Upper lobe of left lung (tissue), 6 donors: ENCODE data around the gene MAD1L1. TPM values are rescaled to one million over a fixed set of nuclear protein-coding genes. Genes with fewer than 3 reads are reported as not detected.
A peak's percentile ranks its signal among the peaks of the same experiment; 100 is the strongest.

ENCODE experiments used
- ATAC-seq, 2 donors: fragments of 200-7000 bp; cut with Tn5 transposase; one replicate each; pipeline ENCODE4 v1.9.1; 2022; ENCODE audit warnings: mild to moderate bottlenecking in 2 of 2, moderate library complexity in 2 of 2; ENCODE audit not compliant: low FRiP score in 2 of 2
- DNase-seq, 2 donors: peaks; one replicate each; pipeline ENCODE4 v3.0.0-alpha.2; 2019 to 2020
- H3K27ac ChIP-seq, 4 donors: fragments of 200-600 bp; sonication (generic); one replicate each; pipeline ENCODE4 v1.5.1; 2016 to 2019
- H3K27me3 ChIP-seq, 4 donors: fragments of 200-600 bp; sonication (generic); one replicate each; pipeline ENCODE4 v1.5.1; 2017 to 2019
- H3K36me3 ChIP-seq, 4 donors: fragments of 200-600 bp; sonication (generic); one replicate each; pipeline ENCODE4 v1.5.1; 2016 to 2019
- H3K4me1 ChIP-seq, 4 donors: fragments of 200-600 bp; sonication (generic); one replicate each; pipeline ENCODE4 v1.5.1; 2018 to 2019
- H3K4me3 ChIP-seq, 4 donors: fragments of 200-600 bp; sonication (generic); one replicate each; pipeline ENCODE4 v1.5.1; 2017 to 2019; ENCODE audit warnings: mild to moderate bottlenecking in 2 of 4, moderate library complexity in 1 of 4
- H3K9me3 ChIP-seq, 4 donors: fragments of 200-600 bp; sonication (generic); one replicate each; pipeline ENCODE4 v1.5.1; 2018 to 2019
- EP300 ChIP-seq, 4 donors: sonication (generic); formaldehyde crosslinking; IDR thresholded peaks; one replicate each; pipeline ENCODE4 v1.5.1; 2017; ENCODE audit warnings: antibody characterized with exemption in 4 of 4, control low read depth in 2 of 4
- POLR2A ChIP-seq, 4 donors: fragments of 450-650 bp; IDR thresholded peaks; one replicate each; pipeline ENCODE4 v1.5.1; 2016 to 2017; ENCODE audit warnings: antibody characterized with exemption in 4 of 4, mild to moderate bottlenecking in 2 of 4
- POLR2AphosphoS5 ChIP-seq, 2 donors: sonication (generic); formaldehyde crosslinking; IDR thresholded peaks; one replicate each; pipeline ENCODE4 v1.5.1; 2017; ENCODE audit warnings: antibody characterized with exemption in 2 of 2
- WGBS, 2 donors: methylation state at CpG; one replicate each; pipeline ENCODE4 v1.1.5; 2017 to 2018; 5-methylcytosine and 5-hydroxymethylcytosine counted together
- total RNA-seq, 6 donors: library from RNA; depleted of rRNA in 4 of 6; stranded (reverse); fragments of >200 nt in 4 of 6; gene quantifications; one replicate each; pipeline versions ENCODE4 v1.1.0 to v1.2.1, GENCODE V29; 2016 to 2021
- TF ChIP-seq, protein P1 (sequence below), 6 experiments: fragments of 450-650 bp in 4 of 6; fragments of 200-600 bp in 2 of 6; sonication (generic) in 2 of 6; IDR thresholded peaks; one replicate each; pipeline ENCODE4 v1.5.1; 2016 to 2019; ENCODE audit warnings: antibody characterized with exemption in 6 of 6
- donor health status: DM: no; HTN: no; CAD: no; lungs with moderate emphysema.
- donor health status: DM: no; HTN: yes; CAD: no; lungs with severe emphysema.

The MAD1L1 gene
- total RNA-seq, 6 donors from 2014 or later = 40.6 to 364 (median 65.6) TPM

DNA sequence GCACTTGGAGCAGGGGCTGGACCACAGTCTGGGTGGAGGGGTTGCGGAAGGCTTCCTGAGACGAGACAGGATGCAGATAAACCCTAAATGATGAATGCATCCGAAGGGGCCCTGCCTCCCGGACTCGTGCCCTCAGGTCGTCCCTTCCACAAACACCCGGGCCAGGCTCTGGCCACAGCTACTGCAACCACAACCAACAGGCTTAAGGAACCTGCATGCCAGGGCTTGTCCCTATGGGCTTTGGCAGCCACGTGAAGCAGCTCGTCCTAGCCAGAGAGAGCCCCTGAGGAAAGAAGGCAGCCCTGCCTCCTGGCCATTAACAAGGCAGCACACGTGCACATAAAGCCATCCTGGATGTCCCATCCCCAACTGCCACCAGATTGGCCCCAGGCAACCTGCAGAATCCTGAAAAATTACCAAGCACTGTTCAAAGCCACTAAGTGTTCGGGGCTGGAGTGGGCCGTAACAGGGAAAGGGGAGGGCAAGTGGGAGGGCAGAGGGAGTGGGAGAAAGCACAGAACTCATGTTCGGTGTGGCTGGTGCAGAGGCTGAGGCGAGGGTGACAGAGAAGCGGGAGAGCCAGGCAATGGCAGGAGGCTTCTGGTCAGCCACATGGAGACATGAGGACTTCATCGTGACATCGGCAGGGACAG, 62.7 kb downstream of the MAD1L1 start:
- DNase-seq = no peak
- no peak overlapping the region for H3K4me3 ChIP-seq
- TF ChIP-seq EP300 (IDR thresholded peaks at IDR 0.05) = no peak
- no peak for TF ChIP-seq POLR2A (IDR thresholded peaks at IDR 0.05)
- TF ChIP-seq POLR2AphosphoS5 (IDR thresholded peaks at IDR 0.05) = no peak
- TF ChIP-seq, protein P1, sequence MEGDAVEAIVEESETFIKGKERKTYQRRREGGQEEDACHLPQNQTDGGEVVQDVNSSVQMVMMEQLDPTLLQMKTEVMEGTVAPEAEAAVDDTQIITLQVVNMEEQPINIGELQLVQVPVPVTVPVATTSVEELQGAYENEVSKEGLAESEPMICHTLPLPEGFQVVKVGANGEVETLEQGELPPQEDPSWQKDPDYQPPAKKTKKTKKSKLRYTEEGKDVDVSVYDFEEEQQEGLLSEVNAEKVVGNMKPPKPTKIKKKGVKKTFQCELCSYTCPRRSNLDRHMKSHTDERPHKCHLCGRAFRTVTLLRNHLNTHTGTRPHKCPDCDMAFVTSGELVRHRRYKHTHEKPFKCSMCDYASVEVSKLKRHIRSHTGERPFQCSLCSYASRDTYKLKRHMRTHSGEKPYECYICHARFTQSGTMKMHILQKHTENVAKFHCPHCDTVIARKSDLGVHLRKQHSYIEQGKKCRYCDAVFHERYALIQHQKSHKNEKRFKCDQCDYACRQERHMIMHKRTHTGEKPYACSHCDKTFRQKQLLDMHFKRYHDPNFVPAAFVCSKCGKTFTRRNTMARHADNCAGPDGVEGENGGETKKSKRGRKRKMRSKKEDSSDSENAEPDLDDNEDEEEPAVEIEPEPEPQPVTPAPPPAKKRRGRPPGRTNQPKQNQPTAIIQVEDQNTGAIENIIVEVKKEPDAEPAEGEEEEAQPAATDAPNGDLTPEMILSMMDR (IDR thresholded peaks at IDR 0.05) = no peak
- H3K4me1 ChIP-seq = peaks cover 12 to 41% (median 30%) of the 10 kb centered on the region in 4 donors
- no peak for ATAC-seq
- no peaks in the 10 kb centered on the region for H3K9me3 ChIP-seq
- 85 to 90% methylated on average over 10 to 17 of the region's 17 CpGs for WGBS, 2 donors
- H3K27me3 ChIP-seq = no peaks in the 10 kb centered on the region
- no peak overlapping the region for H3K27ac ChIP-seq
- peaks cover 0 to 8% (median 0%) of the 10 kb centered on the region in 4 donors for H3K36me3 ChIP-seq

GRCh38 chr7:2168615-2169311, 64.0 kb downstream of the MAD1L1 start:
- no peak overlapping the region for H3K4me3 ChIP-seq
- H3K27me3 ChIP-seq = no peaks in the 10 kb centered on the region
- 90 to 94% methylated on average over 37 of the region's 37 CpGs for whole genome bisulfite sequencing, 2 donors
- no peak for TF ChIP-seq POLR2A (IDR thresholded peaks at IDR 0.05)
- TF ChIP-seq POLR2AphosphoS5 (IDR thresholded peaks at IDR 0.05) = no peak
- TF ChIP-seq, protein P1 (IDR thresholded peaks at IDR 0.05) = no peak
- TF ChIP-seq EP300 (IDR thresholded peaks at IDR 0.05) = no peak
- H3K27ac ChIP-seq = no peak overlapping the region
- H3K4me1 ChIP-seq = peaks cover 10 to 32% (median 23%) of the 10 kb centered on the region in 4 donors
- no peaks in the 10 kb centered on the region for H3K9me3 ChIP-seq
- ATAC-seq = no peak
- DNase-seq = peak in 1 of 2 donors; percentile 58
- peaks cover 0 to 8% (median 0%) of the 10 kb centered on the region in 4 donors for H3K36me3 ChIP-seq

DNA sequence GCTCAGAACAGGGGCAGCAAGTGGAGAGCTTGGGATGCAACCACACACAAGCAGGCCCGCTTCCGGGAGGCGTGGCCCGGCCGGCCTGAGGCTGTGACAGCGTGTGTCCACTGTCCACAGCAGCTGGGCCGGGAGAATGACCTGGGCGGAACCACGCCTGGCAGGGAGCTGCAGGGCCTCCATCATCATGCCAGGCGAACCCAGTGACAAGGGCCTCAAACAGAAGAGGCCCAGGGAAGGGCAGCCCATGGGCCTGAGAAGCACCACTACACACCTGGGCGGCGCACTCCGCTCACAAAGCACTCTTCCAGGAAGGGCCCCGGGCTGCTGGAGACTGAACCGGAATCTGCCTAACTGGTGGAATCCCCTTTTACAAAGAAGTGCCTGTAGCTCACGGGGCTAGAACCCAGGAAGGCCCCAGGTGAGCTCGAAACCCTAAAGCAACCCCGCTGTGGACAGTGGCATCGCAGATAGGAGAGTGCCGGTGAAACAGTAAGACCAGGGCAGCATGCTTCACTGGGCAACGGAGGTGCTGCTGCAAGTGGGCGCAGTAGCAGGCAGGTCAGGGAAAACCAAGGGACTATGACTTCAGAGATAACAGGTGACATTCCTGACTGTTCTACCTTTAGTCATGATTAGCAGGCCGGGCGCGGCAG, 66.0 kb downstream of the MAD1L1 start:
- TF ChIP-seq, protein P1 (IDR thresholded peaks at IDR 0.05) = no peak
- TF ChIP-seq EP300 (IDR thresholded peaks at IDR 0.05) = no peak
- TF ChIP-seq POLR2AphosphoS5 (IDR thresholded peaks at IDR 0.05) = no peak
- no peak for TF ChIP-seq POLR2A (IDR thresholded peaks at IDR 0.05)
- H3K36me3 ChIP-seq = peaks cover 0 to 8% (median 0%) of the 10 kb centered on the region in 4 donors
- peaks cover 0 to 13% (median 8%) of the 10 kb centered on the region in 4 donors for H3K4me1 ChIP-seq
- H3K9me3 ChIP-seq = no peaks in the 10 kb centered on the region
- H3K27ac ChIP-seq = peak overlapping the region in 1 of 4 donors; percentile 54
- WGBS, 2 donors = 81 to 86% methylated on average over 17 to 25 of the region's 25 CpGs
- H3K27me3 ChIP-seq = no peaks in the 10 kb centered on the region
- no peak overlapping the region for H3K4me3 ChIP-seq
- ATAC-seq = peak; percentile 7 to 65
- peak; percentile 66 to 85 for DNase-seq

GRCh38 chr7:2165610-2166594, 66.8 kb downstream of the MAD1L1 start:
- WGBS, 2 donors = 84 to 91% methylated on average over 27 of the region's 28 CpGs
- Histone ChIP-seq H3K4me3 (no peak overlapping the region), H3K27ac (peak overlapping the region in 2 of 4 donors; percentile 7 to 54), H3K36me3 (peaks cover 0 to 8% (median 0%) of the 10 kb centered on the region in 4 donors), H3K27me3 (no peaks in the 10 kb centered on the region), H3K4me1 (peaks cover 0 to 13% (median 8%) of the 10 kb centered on the region in 4 donors), H3K9me3 (no peaks in the 10 kb centered on the region)
- ATAC-seq (no peak), DNase-seq (no peak)
- TF ChIP-seq, protein P1 (IDR thresholded peaks at IDR 0.05) = no peak
- no peak for TF ChIP-seq POLR2AphosphoS5 (IDR thresholded peaks at IDR 0.05)
- no peak for TF ChIP-seq POLR2A (IDR thresholded peaks at IDR 0.05)
- no peak for TF ChIP-seq EP300 (IDR thresholded peaks at IDR 0.05)
